H1 (cell line): ENCODE results near the gene TMEM114. TPM values are rescaled to one million over a fixed set of nuclear protein-coding genes. Genes with fewer than 3 reads are reported as not detected.

ENCODE experiments used
- CTCF ChIA-PET: fragments of 300-600 bp; sonication (Branson Sonifier 250); formaldehyde crosslinking; loops from one replicate; lab custom pipeline; 2021; ENCODE audit not compliant: partially characterized antibody; lab: Charles Lee
- POLR2A ChIA-PET: fragments of 300-600 bp; sonication (Branson Sonifier 250); formaldehyde crosslinking; loops from one replicate; lab custom pipeline; 2021; ENCODE audit warnings: inconsistent platforms; ENCODE audit not compliant: partially characterized antibody; lab: Charles Lee
- DNase-seq, 2 experiments: peaks; one replicate each; pipeline versions ENCODE4 v3.0.0 to v3.0.0-alpha.2; 2010 to 2022; ENCODE audit warnings: low spot score in 2 of 2, low read depth in 1 of 2, mixed read lengths in 1 of 2
- FAIRE-seq: peaks from 2 replicates; lab custom pipeline; 2011; peaks lifted over from hg19 to GRCh38; lab: Jason Lieb, UNC
- H2AFZ ChIP-seq: 2 replicates; pipeline ENCODE4 v1.8.1; 2012; ENCODE audit warnings: low read length, inconsistent platforms
- H2AK5ac ChIP-seq: 2 replicates; pipeline ENCODE4 v1.6.1; 2013; ENCODE audit warnings: low read depth, low read length
- H2BK120ac ChIP-seq: replicated peaks from 2 replicates; pipeline ENCODE3; 2013; ENCODE audit warnings: low read depth, low read length, inconsistent platforms
- H2BK12ac ChIP-seq: 2 replicates; pipeline ENCODE4 v1.6.1; 2013; ENCODE audit warnings: low read depth, low read length
- H2BK15ac ChIP-seq: 2 replicates; pipeline ENCODE4 v1.6.1; 2013; ENCODE audit warnings: low read length
- H2BK20ac ChIP-seq: 2 replicates; pipeline ENCODE4 v1.6.1; 2013; ENCODE audit warnings: low read length
- H2BK5ac ChIP-seq: 2 replicates; pipeline ENCODE4 v1.6.1; 2013; ENCODE audit warnings: low read depth, low read length
- H3K14ac ChIP-seq: 2 replicates; pipeline ENCODE4 v1.6.1; 2013; ENCODE audit warnings: inconsistent platforms; ENCODE audit not compliant: insufficient read length
- H3K18ac ChIP-seq: 2 replicates; pipeline ENCODE4 v1.6.1; 2013; ENCODE audit warnings: low read length; ENCODE audit errors: extremely low read depth
- H3K23ac ChIP-seq: 2 replicates; pipeline ENCODE4 v1.6.1; 2013; ENCODE audit warnings: inconsistent platforms; ENCODE audit not compliant: insufficient read length
- H3K23me2 ChIP-seq: 2 replicates; pipeline ENCODE4 v1.6.1; 2013; ENCODE audit warnings: low read depth, low read length
- H3K27ac ChIP-seq: 2 replicates; pipeline ENCODE4 v1.6.1; 2011; ENCODE audit warnings: low read depth, low read length, inconsistent platforms
- H3K27me3 ChIP-seq, 4 experiments: replicated peaks in 1 of 4; 1 replicate in 1 of 4; 2 replicates in 3 of 4; pipeline versions ENCODE4 v1.6.1 to v1.8.1; 2011 to 2013; ENCODE audit warnings: low read length in 3 of 4, mild to moderate bottlenecking in 3 of 4, inconsistent platforms in 2 of 4, mixed read lengths in 2 of 4, moderate library complexity in 1 of 4; ENCODE audit not compliant: control insufficient read depth in 3 of 4, insufficient read depth in 3 of 4; ENCODE audit errors: extremely low read depth in 1 of 4
- H3K36me3 ChIP-seq, 4 experiments: 2 replicates each; pipeline versions ENCODE4 v1.6.1 to v1.8.1; 2011 to 2013; ENCODE audit warnings: mild to moderate bottlenecking in 4 of 4, low read length in 3 of 4, moderate library complexity in 2 of 4, control low read depth in 1 of 4, inconsistent platforms in 1 of 4; ENCODE audit not compliant: insufficient read depth in 4 of 4, control insufficient read depth in 2 of 4
- H3K4ac ChIP-seq: replicated peaks from 2 replicates; pipeline ENCODE3; 2013; ENCODE audit warnings: low read length, low read depth, mixed read lengths, inconsistent platforms; ENCODE audit not compliant: insufficient read length
- H3K4me1 ChIP-seq, 4 experiments: replicated peaks in 1 of 4; 1 replicate in 1 of 4; 2 replicates in 3 of 4; pipeline versions ENCODE4 v1.6.1 to v1.8.1; 2011 to 2013; ENCODE audit warnings: low read length in 3 of 4, inconsistent platforms in 2 of 4, mixed read lengths in 1 of 4; ENCODE audit not compliant: insufficient read depth in 4 of 4, control insufficient read depth in 3 of 4
- H3K4me2 ChIP-seq, 2 experiments: 2 replicates each; pipeline versions ENCODE4 v1.6.1 to v1.8.1; 2011 to 2013; ENCODE audit warnings: low read depth in 2 of 2, low read length in 2 of 2, control low read depth in 1 of 2, inconsistent platforms in 1 of 2, mild to moderate bottlenecking in 1 of 2; ENCODE audit not compliant: insufficient read depth in 1 of 2
- H3K4me3 ChIP-seq, 4 experiments: fragments of 200-600, 300-600 bp in 1 of 4; sonication (generic), shearing (Covaris generic), sonication (Bioruptor Twin) in 1 of 4; 2 replicates each; pipeline versions ENCODE4 v1.5.1 to v1.8.1; 2011 to 2016; ENCODE audit warnings: low read length in 4 of 4, low read depth in 3 of 4, control low read depth in 2 of 4, inconsistent platforms in 2 of 4, mild to moderate bottlenecking in 2 of 4, mixed read lengths in 1 of 4, moderate library complexity in 1 of 4; ENCODE audit not compliant: insufficient read depth in 2 of 4; ENCODE audit errors: extremely low read depth in 1 of 4
- H3K56ac ChIP-seq: replicated peaks from 2 replicates; pipeline ENCODE3; 2013; ENCODE audit warnings: low read depth, mild to moderate bottlenecking, mixed read lengths, low read length, inconsistent platforms; ENCODE audit not compliant: insufficient read length
- H3K79me1 ChIP-seq: 2 replicates; pipeline ENCODE4 v1.6.1; 2013; ENCODE audit warnings: low read depth, low read length, control low read depth
- H3K79me2 ChIP-seq, 2 experiments: 2 replicates each; pipeline versions ENCODE4 v1.6.1 to v1.8.1; 2012 to 2013; ENCODE audit warnings: low read length in 2 of 2, mild to moderate bottlenecking in 2 of 2, inconsistent platforms in 1 of 2; ENCODE audit not compliant: insufficient read depth in 2 of 2, control insufficient read depth in 1 of 2
- H3K9ac ChIP-seq, 4 experiments: replicated peaks in 1 of 4; 1 replicate in 1 of 4; 2 replicates in 3 of 4; pipeline versions ENCODE4 v1.6.1 to v1.8.1; 2011 to 2013; ENCODE audit warnings: low read depth in 3 of 4, low read length in 3 of 4, control low read depth in 2 of 4, mild to moderate bottlenecking in 2 of 4, moderate library complexity in 2 of 4, inconsistent platforms in 1 of 4; ENCODE audit errors: extremely low read depth in 1 of 4
- H3K9me3 ChIP-seq, 2 experiments: 2 replicates each; pipeline versions ENCODE4 v1.6.1 to v1.8.1; 2012 to 2013; ENCODE audit warnings: mild to moderate bottlenecking in 2 of 2, moderate library complexity in 2 of 2, control low read depth in 1 of 2, inconsistent platforms in 1 of 2, low read depth in 1 of 2, low read length in 1 of 2, mixed read lengths in 1 of 2; ENCODE audit not compliant: insufficient read depth in 2 of 2
- H4K20me1 ChIP-seq, 2 experiments: replicated peaks in 1 of 2; 2 replicates each; pipeline versions ENCODE3 to v1.8.1; 2011 to 2013; ENCODE audit warnings: inconsistent platforms in 2 of 2, low read length in 2 of 2, mild to moderate bottlenecking in 1 of 2; ENCODE audit not compliant: insufficient read depth in 2 of 2, control insufficient read depth in 1 of 2
- H4K5ac ChIP-seq: 2 replicates; pipeline ENCODE4 v1.6.1; 2013; ENCODE audit warnings: low read length, low read depth, mixed read lengths, inconsistent platforms; ENCODE audit not compliant: insufficient read length
- H4K8ac ChIP-seq: 2 replicates; pipeline ENCODE4 v1.8.0; 2013; ENCODE audit warnings: mild to moderate bottlenecking, moderate library complexity, low read length, inconsistent platforms; ENCODE audit not compliant: insufficient read depth; ENCODE audit errors: extremely low read depth
- H4K91ac ChIP-seq: replicated peaks from 2 replicates; pipeline ENCODE3; 2013; ENCODE audit warnings: low read length, mixed read lengths, inconsistent platforms; ENCODE audit not compliant: insufficient read length
- E2F6 ChIP-seq: IDR thresholded peaks from 2 replicates; pipeline ENCODE4 v1.6.1; 2012; ENCODE audit warnings: inconsistent platforms
- JUN ChIP-seq: IDR thresholded peaks from 2 replicates; pipeline ENCODE4 v1.6.1; 2011; ENCODE audit warnings: low read depth, mild to moderate bottlenecking, improper control_type of control experiment, low read length
- MAFK ChIP-seq: IDR thresholded peaks from 2 replicates; pipeline ENCODE4 v1.6.1; 2012; ENCODE audit warnings: low read depth, mild to moderate bottlenecking, improper control_type of control experiment, low read length
- POLR2AphosphoS5 ChIP-seq: IDR thresholded peaks from 2 replicates; pipeline ENCODE4 v1.6.1; 2011; ENCODE audit warnings: low read depth, low read length
- SIRT6 ChIP-seq: IDR thresholded peaks from one replicate; pipeline ENCODE4 v1.7.1; 2012; ENCODE audit warnings: low read length, inconsistent platforms
- TAF1 ChIP-seq: IDR thresholded peaks from 2 replicates; pipeline ENCODE4 v1.6.1; 2011; ENCODE audit warnings: mild to moderate bottlenecking, low read depth, low read length
- TEAD4 ChIP-seq: IDR thresholded peaks from 2 replicates; pipeline ENCODE4 v1.6.1; 2012; ENCODE audit warnings: low read depth, low read length, inconsistent platforms, mixed read lengths
- YY1 ChIP-seq: IDR thresholded peaks from 2 replicates; pipeline ENCODE4 v1.6.1; 2011; ENCODE audit warnings: low read depth, mild to moderate bottlenecking, low read length
- WGBS, 2 experiments: shearing (Covaris generic) in 1 of 2; methylation state at CpG; one replicate each; pipeline versions ENCODE4 v1.1.6 to v1.1.7; 2013 to 2015; ENCODE audit warnings: low lambda C conversion rate in 2 of 2, mixed read lengths in 2 of 2, inconsistent platforms in 1 of 2, low coverage in 1 of 2, missing lambda C conversion rate in 1 of 2; ENCODE audit not compliant: insufficient replicate concordance in 2 of 2, insufficient coverage in 1 of 2, insufficient read length in 1 of 2; ENCODE audit errors: extremely low coverage in 1 of 2, missing lambda C conversion rate in 1 of 2; 5-methylcytosine and 5-hydroxymethylcytosine counted together
- polyA plus RNA-seq, 7 experiments: library from polyadenylated mRNA; depleted of rRNA in 3 of 7; stranded (reverse) in 5 of 7; unstranded in 2 of 7; fragments of >200 nt in 5 of 7; fragments of 200-250 nt in 2 of 7; gene quantifications; 1 replicate in 5 of 7; 2 replicates in 1 of 7; 4 replicates in 1 of 7; pipeline versions ENCODE4 v1.2.1 to v1.2.3, GENCODE V29; 2011 to 2013; ENCODE audit warnings: missing spikeins in 2 of 7, mixed read lengths in 2 of 7
- total RNA-seq: library from RNA; stranded (reverse); fragmentation: NEBNext Ultra II Directional; extraction: Animal tissue kit (Norgen Biotek cat#: 25700); gene quantifications from 2 replicates; pipeline ENCODE4 v1.2.1, GENCODE V29; 2021
- TF ChIP-seq, protein P1 (sequence below), 3 experiments: IDR thresholded peaks; 1 replicate in 2 of 3; 2 replicates in 1 of 3; pipeline versions ENCODE4 v1.5.1 to v1.6.1; 2011; ENCODE audit warnings: low read length in 3 of 3, mild to moderate bottlenecking in 3 of 3, inconsistent platforms in 2 of 3, low read depth in 1 of 3, moderate library complexity in 1 of 3; ENCODE audit not compliant: insufficient read depth in 1 of 3; ENCODE audit errors: control extremely low read depth in 1 of 3

The TMEM114 gene
- total and polyA plus RNA-seq, 2 of the 8 experiments (the other 6 are each of a cell fraction or from before 2014, with no cell fraction given) = 1.6 to 2.9 TPM

- peaks cover 17% of the 10 kb centered on the region for H3K79me1 ChIP-seq
- TF ChIP-seq E2F6 (no peak), TAF1 (peak; percentile 83), POLR2AphosphoS5 (peak; percentile 68), JUN (no peak), TEAD4 (no peak), SIRT6 (no peak), MAFK (no peak), YY1 (peak; percentile 93)
- TF ChIP-seq, protein P1, sequence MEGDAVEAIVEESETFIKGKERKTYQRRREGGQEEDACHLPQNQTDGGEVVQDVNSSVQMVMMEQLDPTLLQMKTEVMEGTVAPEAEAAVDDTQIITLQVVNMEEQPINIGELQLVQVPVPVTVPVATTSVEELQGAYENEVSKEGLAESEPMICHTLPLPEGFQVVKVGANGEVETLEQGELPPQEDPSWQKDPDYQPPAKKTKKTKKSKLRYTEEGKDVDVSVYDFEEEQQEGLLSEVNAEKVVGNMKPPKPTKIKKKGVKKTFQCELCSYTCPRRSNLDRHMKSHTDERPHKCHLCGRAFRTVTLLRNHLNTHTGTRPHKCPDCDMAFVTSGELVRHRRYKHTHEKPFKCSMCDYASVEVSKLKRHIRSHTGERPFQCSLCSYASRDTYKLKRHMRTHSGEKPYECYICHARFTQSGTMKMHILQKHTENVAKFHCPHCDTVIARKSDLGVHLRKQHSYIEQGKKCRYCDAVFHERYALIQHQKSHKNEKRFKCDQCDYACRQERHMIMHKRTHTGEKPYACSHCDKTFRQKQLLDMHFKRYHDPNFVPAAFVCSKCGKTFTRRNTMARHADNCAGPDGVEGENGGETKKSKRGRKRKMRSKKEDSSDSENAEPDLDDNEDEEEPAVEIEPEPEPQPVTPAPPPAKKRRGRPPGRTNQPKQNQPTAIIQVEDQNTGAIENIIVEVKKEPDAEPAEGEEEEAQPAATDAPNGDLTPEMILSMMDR (IDR thresholded peaks at IDR 0.05; ENCODE audit: control extremely low read depth in 1 of 3, insufficient read depth in 1 of 3, low read depth in 1 of 3, low read length in 3 of 3) = no peak
These were observed 31.4 kb upstream of the TMEM114 start, which contains the start of gene METTL22 for GRCh38 chr16:8621572-8622314. Gene METTL22, plus strand, starts transcription at chr16:8621698. Its CDS starts 3,968 bp downstream, at chr16:8625666.

More at GRCh38 chr16:8621572-8622314, 31.4 kb upstream of the TMEM114 start, which contains the start of gene METTL22:
- peak within 1 kb of the TSS; percentile 90 for H4K5ac ChIP-seq
- WGBS, 2 experiments = 1% methylated on average over 51 of the region's 51 CpGs; no CpG with 5 or more reads in 1 of the 2 experiments
- H2BK20ac ChIP-seq = no peak within 1 kb of the TSS
- peak within 1 kb of the TSS; percentile 72 for H4K91ac ChIP-seq
- no peaks in the 10 kb centered on the region for H3K9me3 ChIP-seq
- H3K4me1 ChIP-seq = no peaks in the 10 kb centered on the region; a peak in 1 of 7 replicates
- no peak within 1 kb of the TSS for H3K14ac ChIP-seq
- peak within 1 kb of the TSS; percentile 94 for H3K27ac ChIP-seq
- H3K23ac ChIP-seq = no peak within 1 kb of the TSS
- CTCF ChIA-PET = interaction anchor here (0.9 to 24.1 kb wide), 4 partner anchors 15 to 284 kb away, joined by 3 to 416 read pairs (median 42); no protein-coding TSS in a partner anchor
- H3K18ac ChIP-seq = peak within 1 kb of the TSS; percentile 82
- H3K4me3 ChIP-seq = peak within 1 kb of the TSS; percentile 74 to 94 (median 87)
- H2BK5ac ChIP-seq = peak within 1 kb of the TSS; percentile 97
- no peak within 1 kb of the TSS for H2BK120ac ChIP-seq
- FAIRE-seq = no peak
- H3K36me3 ChIP-seq = peaks cover 8 to 20% (median 11%) of the 10 kb centered on the region in 4 experiments
- H3K4me2 ChIP-seq = peak within 1 kb of the TSS; percentile 80
- peak within 1 kb of the TSS; percentile 99 for H4K8ac ChIP-seq
- peak within 1 kb of the TSS; percentile 56; the same call in 1 of the 2 replicates for H2AK5ac ChIP-seq
- H3K79me2 ChIP-seq = peaks cover 9 to 44% of the 10 kb centered on the region in 2 experiments
- peak within 1 kb of the TSS; percentile 71 for H3K56ac ChIP-seq
- H3K27me3 ChIP-seq = no peaks in the 10 kb centered on the region
- peak within 1 kb of the TSS; percentile 1 for H3K4ac ChIP-seq
- peak; percentile 65 to 95 for DNase-seq
- peaks cover 4 to 5% of the 10 kb centered on the region in 2 experiments for H4K20me1 ChIP-seq
- peak within 1 kb of the TSS; percentile 87 for H2BK12ac ChIP-seq
- peaks cover 4% of the 10 kb centered on the region for H3K23me2 ChIP-seq
- H2AFZ ChIP-seq = peak within 1 kb of the TSS; percentile 92
- POLR2A ChIA-PET = interaction anchor here (0.6 to 4.4 kb wide), 14 partner anchors 8 to 343 kb away, joined by 3 to 23 read pairs (median 3); partner anchors contain the start of gene TMEM114
- peak within 1 kb of the TSS; percentile 96 to 98 (median 97) for H3K9ac ChIP-seq
- H2BK15ac ChIP-seq = no peak within 1 kb of the TSS
